Measurements from ENCODE around the gene SNX17.
A peak's percentile ranks its signal among the peaks of the same experiment; 100 is the strongest.

The SNX17 gene

DNA sequence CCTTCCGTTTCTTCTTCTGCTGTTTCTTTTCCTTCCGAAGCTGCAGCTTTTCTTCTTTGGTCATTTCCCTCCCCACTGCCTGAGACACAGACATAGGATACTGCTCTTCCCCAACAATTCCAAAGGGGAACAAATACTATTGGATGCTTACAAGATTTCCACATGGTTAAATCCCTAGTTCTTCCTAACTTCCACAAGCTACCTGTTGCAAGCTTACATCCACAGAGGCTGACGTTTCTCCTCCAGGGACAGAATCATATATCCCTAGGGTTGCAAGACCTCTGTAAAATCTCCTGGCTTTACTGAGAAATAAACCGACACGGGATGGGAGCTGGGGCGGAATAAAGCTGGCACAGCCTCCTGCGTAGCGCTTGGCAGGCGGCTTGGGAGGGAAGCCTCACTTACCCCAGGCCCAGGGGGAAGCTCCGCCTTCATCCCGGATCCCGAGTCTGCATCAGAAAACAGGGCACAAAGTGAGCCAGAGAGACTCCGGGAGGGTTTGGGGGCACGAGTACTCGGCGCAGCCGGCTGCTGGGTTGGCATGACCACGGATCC, 868 bp upstream of the SNX17 start:
- DNase-seq = no peak

- no peak for DNase-seq
These were observed 602 bp downstream of the SNX17 start for GRCh38 chr2:27370816-27371620.

GRCh38 chr2:27372937-27373336, 2.5 kb downstream of the SNX17 start:
- no peak for DNase-seq

- DNase-seq = no peak
These were observed 3.2 kb downstream of the SNX17 start for GRCh38 chr2:27373567-27373966.

- no peak for DNase-seq
These were observed 5.2 kb downstream of the SNX17 start for GRCh38 chr2:27375513-27376099.

GRCh38 chr2:27376151-27376865, 5.9 kb downstream of the SNX17 start:
- no peak for DNase-seq

- DNase-seq = no peak
These were observed 6.6 kb downstream of the SNX17 start for GRCh38 chr2:27376866-27377617.

GRCh38 chr2:27377618-27378095, 7.2 kb downstream of the SNX17 start:
- no peak for DNase-seq

DNA sequence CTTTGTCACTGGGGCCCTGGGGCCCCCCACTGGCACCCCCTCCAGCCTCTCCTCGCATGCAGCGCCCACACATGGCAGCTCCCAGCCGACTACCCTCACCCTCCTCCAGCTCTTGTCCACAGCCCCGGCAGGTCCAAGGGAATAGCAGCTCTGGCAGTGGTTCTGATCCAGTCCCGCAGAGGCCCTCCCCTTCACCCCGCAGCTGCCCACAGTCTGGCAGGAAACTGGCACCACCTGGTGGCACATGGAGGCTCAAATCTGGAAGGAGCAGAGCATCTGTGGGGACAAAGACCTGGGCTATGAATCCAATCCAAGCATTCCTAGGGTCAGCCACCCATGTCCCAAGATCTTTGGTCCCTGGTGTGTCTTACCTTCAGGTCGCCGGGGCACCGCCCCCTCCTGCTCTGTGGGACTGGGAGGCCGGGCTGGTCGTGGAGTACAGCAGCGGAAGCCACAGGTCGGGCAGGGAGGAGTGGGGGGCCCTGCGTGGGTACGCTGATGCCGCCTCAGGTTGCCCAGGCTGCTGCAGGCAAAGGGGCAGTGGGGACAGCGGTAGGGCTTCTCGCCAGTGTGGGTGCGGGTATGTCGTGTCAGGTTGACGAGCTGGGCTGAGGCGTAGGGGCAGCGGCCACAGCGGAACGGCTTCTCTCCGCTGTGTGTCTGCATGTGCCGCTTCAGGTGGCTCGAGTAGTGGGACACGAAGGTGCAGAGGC, 7.8 kb downstream of the SNX17 start:
- DNase-seq = no peak

GRCh38 chr2:27378809-27379290, 8.4 kb downstream of the SNX17 start:
- no peak for DNase-seq

- no peak for DNase-seq
These were observed 9.0 kb downstream of the SNX17 start for GRCh38 chr2:27379383-27379835.

GRCh38 chr2:27379836-27380625, 9.6 kb downstream of the SNX17 start:
- no peak for DNase-seq

GRCh38 chr2:27380626-27381545, 10.5 kb downstream of the SNX17 start, which contains the start of gene ZNF513:
Gene ZNF513 (minus strand): TSS chr2:27380734. CDS start chr2:27380526, 208 bp downstream.
- peak; percentile 54 for DNase-seq

GRCh38 chr2:27381577-27382181, 11.3 kb downstream of the SNX17 start:
- DNase-seq = no peak

DNA sequence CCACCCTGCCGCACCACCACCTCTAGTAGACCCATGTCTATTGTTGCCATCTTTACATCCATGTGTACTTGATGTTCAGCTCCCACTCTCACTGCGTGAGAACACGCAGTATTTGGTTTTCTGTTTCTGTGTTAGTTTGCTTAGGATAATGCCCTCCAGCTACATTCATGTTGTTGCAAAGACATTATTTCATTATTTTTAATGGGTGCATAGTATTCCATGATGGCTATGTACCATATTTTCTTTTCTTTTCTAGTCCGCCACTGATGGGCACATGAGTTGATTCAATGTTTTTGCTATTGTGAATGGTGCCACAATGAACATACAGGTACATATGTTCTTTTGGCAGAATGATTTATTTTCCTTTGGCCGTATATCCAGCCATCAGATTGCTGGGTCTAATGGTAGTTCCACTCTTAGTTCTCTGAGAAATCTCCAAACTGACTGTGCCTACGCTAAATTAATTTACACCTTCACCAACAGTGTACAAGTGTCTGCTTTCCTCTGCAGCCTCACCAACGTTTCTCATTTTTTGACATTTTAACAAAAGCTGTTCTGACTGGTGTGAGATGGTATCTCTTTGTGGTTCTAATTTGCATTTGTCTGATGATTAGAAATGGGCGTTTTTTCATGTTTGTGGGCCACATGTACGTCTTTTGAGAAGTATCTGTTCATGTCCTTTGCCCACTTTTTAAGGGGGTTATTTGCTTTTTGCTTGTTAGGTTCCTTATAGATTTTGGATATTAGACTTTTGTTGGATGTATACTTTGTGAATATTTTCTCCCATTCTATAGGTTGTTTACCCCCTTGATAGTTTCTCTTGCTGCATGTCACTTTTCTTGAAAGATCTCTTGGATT, 20.6 kb downstream of the SNX17 start:
- no peak for DNase-seq

DNA sequence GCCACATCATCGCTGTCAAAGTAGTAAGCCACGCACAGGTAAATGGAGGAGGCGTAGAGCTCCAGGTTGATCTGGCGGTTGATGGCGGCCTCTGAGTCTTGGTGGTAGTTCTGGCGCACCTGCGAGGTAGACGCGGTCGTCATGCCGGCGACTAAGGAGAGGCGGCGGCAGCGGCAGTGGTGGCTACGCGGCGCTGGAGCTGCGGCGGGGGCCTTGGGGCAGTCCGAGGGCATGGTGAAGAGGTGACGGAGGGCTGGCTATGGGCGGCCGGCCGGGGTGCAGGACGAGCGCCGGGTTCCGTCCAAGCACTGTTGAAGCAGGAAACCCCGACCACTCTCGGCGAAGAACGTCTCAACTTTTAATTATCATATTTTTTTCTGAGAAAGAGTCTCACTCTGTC, 22.8 kb downstream of the SNX17 start:
- no peak for DNase-seq

DNA sequence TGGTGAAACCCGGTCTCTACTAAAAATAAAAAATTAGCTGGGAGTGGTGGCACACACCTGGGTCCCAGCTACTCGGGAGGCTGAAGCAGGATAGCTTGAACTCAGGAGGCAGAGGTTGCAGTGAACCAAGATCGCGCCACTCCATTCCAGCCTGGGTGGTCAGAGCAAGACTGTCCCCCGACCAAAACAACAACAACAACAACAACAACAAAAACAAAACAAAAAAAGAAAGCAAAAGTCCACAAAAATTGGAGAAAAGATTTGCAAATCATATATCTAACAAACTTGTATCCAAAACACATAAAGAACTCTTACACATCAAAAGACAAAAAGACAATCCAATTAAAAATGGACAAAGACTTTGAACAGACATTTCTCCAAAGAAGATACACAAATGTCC, 28.5 kb downstream of the SNX17 start:
- no peak for DNase-seq

Measured in NCI-H1436 treated with DMSO at 0.1 percent for 48 hours (cell line).